Thoracic aorta (tissue), 2 donors: Measurements from ENCODE around the gene CCDC134. TPM values are rescaled to one million over a fixed set of nuclear protein-coding genes. Genes with fewer than 3 reads are reported as not detected.

Experiments used
- ATAC-seq: fragments of 150-250 bp; one replicate; pipeline ENCODE4 v1.8.0; 2017; ENCODE audit warnings: low read depth; ENCODE audit not compliant: insufficient number of reproducible peaks, low FRiP score
- DNase-seq: peaks from one replicate; pipeline ENCODE4 v3.0.0-alpha.2; 2020; ENCODE audit warnings: low spot score
- H3K27ac ChIP-seq, 2 donors: fragments of 200-600 bp; sonication (generic); 1 replicate in 1 of 2; 2 replicates in 1 of 2; pipeline ENCODE4 v1.5.1; 2016; ENCODE audit warnings: mild to moderate bottlenecking in 2 of 2, moderate library complexity in 2 of 2
- H3K27me3 ChIP-seq: fragments of 200-600 bp; sonication (generic); replicated peaks from 2 replicates; pipeline ENCODE4 v1.6.0; 2016; ENCODE audit warnings: mild to moderate bottlenecking; ENCODE audit not compliant: insufficient read depth
- H3K36me3 ChIP-seq: fragments of 200-600 bp; sonication (generic); one replicate; pipeline ENCODE4 v1.5.1; 2016
- H3K4me1 ChIP-seq, 2 donors: fragments of 200-600 bp; sonication (generic); 1 replicate in 1 of 2; 2 replicates in 1 of 2; pipeline versions ENCODE4 v1.5.1 to v1.6.0; 2016; ENCODE audit warnings: low read depth in 2 of 2, mild to moderate bottlenecking in 1 of 2; ENCODE audit not compliant: control insufficient read depth in 1 of 2
- H3K4me3 ChIP-seq: fragments of 200-600 bp; sonication (generic); 2 replicates; pipeline ENCODE4 v1.5.1; 2016; ENCODE audit warnings: mild to moderate bottlenecking
- H3K9me3 ChIP-seq: fragments of 200-600 bp; sonication (generic); 2 replicates; pipeline ENCODE4 v1.5.1; 2016
- CTCF ChIP-seq: fragments of 200-600 bp; sonication (generic); IDR thresholded peaks from one replicate; pipeline ENCODE4 v1.5.1; 2019; ENCODE audit warnings: antibody characterized with exemption
- total RNA-seq, 2 donors: library from RNA; depleted of rRNA; stranded (reverse); fragments of >200 nt; gene quantifications; one replicate each; pipeline versions ENCODE4 v1.1.0 to v1.2.3, GENCODE V29; 2016

The CCDC134 gene
- total RNA-seq, 2 donors from 2014 or later, result 1.6 to 5.3 TPM

GRCh38 chr22:41818596-41818995, 18.1 kb downstream of the CCDC134 start:
- Histone ChIP-seq H3K27me3 (no peaks in the 10 kb centered on the region), H3K4me3 (no peak overlapping the region), H3K27ac (no peak overlapping the region), H3K36me3 (no peaks in the 10 kb centered on the region), H3K9me3 (no peaks in the 10 kb centered on the region), H3K4me1 (no peaks in the 10 kb centered on the region)
- ATAC-seq (no peak), DNase-seq (no peak)
- TF ChIP-seq CTCF, result no peak

DNA sequence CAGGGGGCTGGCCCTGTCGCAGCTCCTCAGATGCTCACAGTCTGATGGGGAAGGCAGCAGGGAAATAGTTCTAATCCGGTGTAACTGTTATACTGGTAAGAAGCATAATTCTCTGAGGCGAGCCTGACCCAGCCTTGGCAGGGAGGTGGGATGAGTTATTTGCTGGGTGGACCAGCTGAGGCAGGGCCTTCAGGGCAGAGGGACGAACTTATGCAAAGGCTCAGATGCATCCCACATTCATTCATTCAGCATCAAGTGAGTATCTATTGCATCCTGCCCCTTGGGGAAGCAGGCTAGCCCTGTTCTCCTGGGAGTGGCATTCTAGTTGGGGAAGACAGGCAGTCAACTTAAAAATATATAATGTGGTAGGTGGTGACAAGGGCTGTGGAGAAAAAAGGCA, 18.8 kb downstream of the CCDC134 start:
- no peak overlapping the region for H3K27ac ChIP-seq
- no peak for TF ChIP-seq CTCF
- H3K36me3 ChIP-seq, result no peaks in the 10 kb centered on the region
- H3K27me3 ChIP-seq, result no peaks in the 10 kb centered on the region
- DNase-seq (no peak), ATAC-seq (no peak)
- no peaks in the 10 kb centered on the region for H3K9me3 ChIP-seq
- no peaks in the 10 kb centered on the region for H3K4me1 ChIP-seq
- H3K4me3 ChIP-seq, result no peak overlapping the region

- no peaks in the 10 kb centered on the region for H3K9me3 ChIP-seq
- H3K4me1 ChIP-seq, result peaks cover 0 to 4% of the 10 kb centered on the region in 2 donors
- H3K27ac ChIP-seq, result no peak overlapping the region
- DNase-seq (no peak), ATAC-seq (no peak)
- no peaks in the 10 kb centered on the region for H3K27me3 ChIP-seq
- no peaks in the 10 kb centered on the region for H3K36me3 ChIP-seq
- no peak overlapping the region for H3K4me3 ChIP-seq
- no peak for TF ChIP-seq CTCF
Measured at GRCh38 chr22:41820447-41820846, 20.0 kb downstream of the CCDC134 start.

DNA sequence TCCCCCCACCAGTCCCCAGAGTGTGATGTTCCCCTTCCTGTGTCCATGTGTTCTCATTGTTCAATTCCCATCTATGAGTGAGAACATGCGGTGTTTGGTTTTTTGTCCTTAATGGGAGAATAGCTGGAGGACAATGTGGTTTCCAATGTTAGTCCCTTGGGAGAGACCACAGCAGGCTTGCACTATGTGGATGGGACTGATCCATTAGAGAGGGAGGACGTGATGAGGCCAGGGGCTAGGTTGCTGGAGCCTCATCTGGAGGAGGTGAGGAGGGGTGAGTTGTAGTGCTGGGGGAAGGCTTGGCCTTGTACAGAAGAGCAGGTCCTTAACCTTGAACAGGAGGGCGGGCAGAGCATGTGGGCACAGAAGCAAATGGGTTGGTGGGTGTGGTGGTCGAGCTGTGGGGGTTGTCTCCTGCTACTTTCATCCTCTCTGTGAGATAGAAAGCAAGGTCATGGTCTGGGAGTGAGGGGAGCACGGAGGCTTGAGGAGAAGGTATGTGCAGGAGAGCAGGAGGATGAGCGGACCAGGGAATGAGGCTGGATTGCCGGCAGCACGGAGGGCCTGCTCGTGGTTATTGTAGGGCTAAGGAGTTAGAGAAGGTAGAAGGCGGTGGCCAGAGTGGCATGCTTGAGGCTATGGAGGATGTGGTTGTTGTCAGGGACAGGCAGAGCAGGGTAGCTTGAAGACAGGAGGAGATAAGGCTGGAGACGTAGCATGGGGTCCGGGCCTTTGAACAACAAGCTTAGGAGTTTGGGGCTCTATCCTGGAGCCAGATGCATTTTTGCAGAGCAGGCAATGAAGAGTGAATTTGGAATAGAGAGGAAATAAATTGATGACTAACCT, 21.2 kb downstream of the CCDC134 start:
- no peak for TF ChIP-seq CTCF
- Histone ChIP-seq H3K27me3 (no peaks in the 10 kb centered on the region), H3K36me3 (no peaks in the 10 kb centered on the region), H3K9me3 (no peaks in the 10 kb centered on the region), H3K4me3 (no peak overlapping the region), H3K27ac (no peak overlapping the region), H3K4me1 (peaks cover 0 to 15% of the 10 kb centered on the region in 2 donors)
- DNase-seq, result no peak
- no peak for ATAC-seq

GRCh38 chr22:41822317-41823057, 22.0 kb downstream of the CCDC134 start:
- DNase-seq (no peak), ATAC-seq (no peak)
- peaks cover 0 to 15% of the 10 kb centered on the region in 2 donors for H3K4me1 ChIP-seq

More at GRCh38 chr22:41822317-41823057, 22.0 kb downstream of the CCDC134 start:
- no peaks in the 10 kb centered on the region for H3K36me3 ChIP-seq
- TF ChIP-seq CTCF, result peak; percentile 22
- H3K9me3 ChIP-seq, result no peaks in the 10 kb centered on the region
- no peaks in the 10 kb centered on the region for H3K27me3 ChIP-seq
- no peak overlapping the region for H3K27ac ChIP-seq
- H3K4me3 ChIP-seq, result no peak overlapping the region
